ENCODE measurements around the gene LRP4. TPM values are rescaled to one million over a fixed set of nuclear protein-coding genes. Genes with fewer than 3 reads are reported as not detected.

Gene LRP4
- total RNA-seq, 1 donor from 2014 or later, result 6.6 TPM

- no peaks in the 10 kb centered on the region for H3K9me3 ChIP-seq
- peaks cover 11% of the 10 kb centered on the region for H3K4me1 ChIP-seq
- H3K4me3 ChIP-seq, result no peak overlapping the region
- H3K27me3 ChIP-seq (ENCODE audit: low read depth), result peaks cover 37% of the 10 kb centered on the region
- DNase-seq (no peak), ATAC-seq (no peak)
- TF ChIP-seq, protein P1, sequence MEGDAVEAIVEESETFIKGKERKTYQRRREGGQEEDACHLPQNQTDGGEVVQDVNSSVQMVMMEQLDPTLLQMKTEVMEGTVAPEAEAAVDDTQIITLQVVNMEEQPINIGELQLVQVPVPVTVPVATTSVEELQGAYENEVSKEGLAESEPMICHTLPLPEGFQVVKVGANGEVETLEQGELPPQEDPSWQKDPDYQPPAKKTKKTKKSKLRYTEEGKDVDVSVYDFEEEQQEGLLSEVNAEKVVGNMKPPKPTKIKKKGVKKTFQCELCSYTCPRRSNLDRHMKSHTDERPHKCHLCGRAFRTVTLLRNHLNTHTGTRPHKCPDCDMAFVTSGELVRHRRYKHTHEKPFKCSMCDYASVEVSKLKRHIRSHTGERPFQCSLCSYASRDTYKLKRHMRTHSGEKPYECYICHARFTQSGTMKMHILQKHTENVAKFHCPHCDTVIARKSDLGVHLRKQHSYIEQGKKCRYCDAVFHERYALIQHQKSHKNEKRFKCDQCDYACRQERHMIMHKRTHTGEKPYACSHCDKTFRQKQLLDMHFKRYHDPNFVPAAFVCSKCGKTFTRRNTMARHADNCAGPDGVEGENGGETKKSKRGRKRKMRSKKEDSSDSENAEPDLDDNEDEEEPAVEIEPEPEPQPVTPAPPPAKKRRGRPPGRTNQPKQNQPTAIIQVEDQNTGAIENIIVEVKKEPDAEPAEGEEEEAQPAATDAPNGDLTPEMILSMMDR (IDR thresholded peaks at IDR 0.05), result no peak
- H3K36me3 ChIP-seq, result no peaks in the 10 kb centered on the region
- intact Hi-C loops (cut with DNase I), result no loop called here
- H3K27ac ChIP-seq, result no peak overlapping the region
Observed at GRCh38 chr11:46912526-46913150, 5.7 kb downstream of the LRP4 start.

DNA sequence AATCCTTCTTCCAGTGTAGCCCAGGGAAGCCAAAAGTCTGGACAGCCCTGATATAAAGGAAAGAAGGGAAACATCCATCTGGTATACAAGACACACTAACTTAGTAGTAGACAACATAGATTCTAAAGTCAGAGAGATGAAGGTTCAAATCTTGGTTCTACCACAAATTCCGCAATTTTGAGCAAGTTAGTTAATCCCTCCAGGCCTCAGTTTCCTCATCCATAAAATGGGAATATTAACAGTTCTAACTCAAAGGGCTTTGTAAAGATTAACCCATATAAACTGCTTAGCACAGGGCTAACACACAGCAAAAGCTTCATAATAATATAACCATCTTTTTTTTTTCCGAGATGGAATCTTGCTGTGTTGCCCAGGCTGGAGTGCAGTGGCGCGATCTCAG is 10.7 kb downstream of the LRP4 start:
- ATAC-seq, result no peak

DNA sequence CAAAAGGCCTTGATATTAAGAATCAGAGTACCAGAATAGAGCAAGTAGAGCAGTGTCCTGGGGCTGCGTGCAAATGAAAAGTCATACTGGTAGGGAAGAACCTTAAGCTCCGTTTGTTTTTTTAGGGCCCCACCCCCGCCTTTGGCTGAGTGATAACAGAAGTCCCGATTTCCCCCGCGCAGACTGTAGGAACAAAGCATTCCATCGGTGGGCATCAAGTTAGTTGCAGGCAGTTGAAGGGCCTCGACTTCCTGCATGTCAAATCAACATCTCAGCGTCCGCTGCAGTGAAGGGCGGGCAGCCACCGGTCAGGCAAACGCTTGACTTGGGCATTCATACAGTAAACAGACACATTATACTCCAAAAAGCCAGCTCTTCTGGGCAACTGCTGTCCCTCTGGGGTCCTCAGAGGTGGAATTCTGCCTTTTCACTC is 11.7 kb downstream of the LRP4 start:
- intact Hi-C loops (cut with DNase I), result no loop called here

More for the DNA sequence above, 10.7 kb downstream of the LRP4 start:
- Histone ChIP-seq H3K9me3 (no peaks in the 10 kb centered on the region), H3K36me3 (no peaks in the 10 kb centered on the region), H3K4me3 (no peak overlapping the region), H3K27ac (no peak overlapping the region), H3K4me1 (no peaks in the 10 kb centered on the region), H3K27me3 (ENCODE audit: low read depth) (peaks cover 10% of the 10 kb centered on the region)
- TF ChIP-seq, protein P1 (IDR thresholded peaks at IDR 0.05), result no peak
- intact Hi-C loops (cut with DNase I), result no loop called here
- no peak for DNase-seq

GRCh38 chr11:46905806-46906205 is 12.5 kb downstream of the LRP4 start:
- Histone ChIP-seq H3K36me3 (no peaks in the 10 kb centered on the region), H3K4me1 (no peaks in the 10 kb centered on the region), H3K27me3 (ENCODE audit: low read depth) (no peaks in the 10 kb centered on the region), H3K27ac (no peak overlapping the region), H3K4me3 (no peak overlapping the region), H3K9me3 (no peaks in the 10 kb centered on the region)
- ATAC-seq (no peak), DNase-seq (no peak)
- TF ChIP-seq, protein P1 (IDR thresholded peaks at IDR 0.05), result no peak
- intact Hi-C loops (cut with DNase I), result no loop called here

More for the DNA sequence above, 11.7 kb downstream of the LRP4 start:
- Histone ChIP-seq H3K27me3 (ENCODE audit: low read depth) (peaks cover under 1% of the 10 kb centered on the region), H3K27ac (no peak overlapping the region), H3K4me3 (no peak overlapping the region), H3K36me3 (no peaks in the 10 kb centered on the region), H3K9me3 (no peaks in the 10 kb centered on the region), H3K4me1 (no peaks in the 10 kb centered on the region)
- no peak for ATAC-seq
- DNase-seq, result no peak
- TF ChIP-seq, protein P1 (IDR thresholded peaks at IDR 0.05), result no peak

DNA sequence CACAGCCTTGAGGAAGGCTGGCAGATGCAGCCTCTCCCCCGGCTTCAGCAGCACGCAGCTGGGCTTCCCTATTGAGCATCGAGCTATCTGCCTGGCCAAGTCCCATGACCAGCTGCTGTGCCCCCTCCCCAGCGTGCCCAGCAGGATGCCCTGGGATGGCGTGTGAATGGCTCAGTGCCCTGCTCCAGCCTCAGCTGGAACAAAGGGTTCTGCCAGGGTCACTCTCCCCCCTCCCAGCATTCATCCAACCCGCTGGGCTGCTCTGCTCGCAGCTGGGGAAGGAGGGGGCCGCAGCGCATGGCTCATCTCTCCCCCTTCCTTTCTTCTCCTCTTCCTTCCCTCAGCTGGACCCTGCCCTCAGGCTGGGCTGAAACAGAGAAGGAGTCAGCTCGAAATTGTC is 14.5 kb downstream of the LRP4 start:
- Histone ChIP-seq H3K4me1 (no peaks in the 10 kb centered on the region), H3K27ac (no peak overlapping the region), H3K36me3 (no peaks in the 10 kb centered on the region), H3K4me3 (no peak overlapping the region), H3K27me3 (ENCODE audit: low read depth) (no peaks in the 10 kb centered on the region), H3K9me3 (no peaks in the 10 kb centered on the region)
- no peak for ATAC-seq
- TF ChIP-seq, protein P1 (IDR thresholded peaks at IDR 0.05), result no peak
- DNase-seq, result no peak
- intact Hi-C loops (cut with DNase I), result no loop called here

Data from lower lobe of right lung (tissue), 2 donors.